Ovary (tissue), 3 donors: ENCODE measurements around the gene GRID1.

Source experiments
- EP300 ChIP-seq: sonication (generic); formaldehyde crosslinking; IDR thresholded peaks from one replicate; pipeline ENCODE4 v1.6.1; 2017; ENCODE audit warnings: antibody characterized with exemption
- TF ChIP-seq, protein P1 (sequence below), 3 donors: fragments of 450-650 bp in 2 of 3; fragments of 200-600 bp in 1 of 3; IDR thresholded peaks; one replicate each; pipeline versions ENCODE4 v1.5.1 to v1.8.0; 2016 to 2022; ENCODE audit warnings: antibody characterized with exemption in 3 of 3, mild to moderate bottlenecking in 1 of 3
- donor health status: DM: no; HTN: no; CAD: no.

DNA sequence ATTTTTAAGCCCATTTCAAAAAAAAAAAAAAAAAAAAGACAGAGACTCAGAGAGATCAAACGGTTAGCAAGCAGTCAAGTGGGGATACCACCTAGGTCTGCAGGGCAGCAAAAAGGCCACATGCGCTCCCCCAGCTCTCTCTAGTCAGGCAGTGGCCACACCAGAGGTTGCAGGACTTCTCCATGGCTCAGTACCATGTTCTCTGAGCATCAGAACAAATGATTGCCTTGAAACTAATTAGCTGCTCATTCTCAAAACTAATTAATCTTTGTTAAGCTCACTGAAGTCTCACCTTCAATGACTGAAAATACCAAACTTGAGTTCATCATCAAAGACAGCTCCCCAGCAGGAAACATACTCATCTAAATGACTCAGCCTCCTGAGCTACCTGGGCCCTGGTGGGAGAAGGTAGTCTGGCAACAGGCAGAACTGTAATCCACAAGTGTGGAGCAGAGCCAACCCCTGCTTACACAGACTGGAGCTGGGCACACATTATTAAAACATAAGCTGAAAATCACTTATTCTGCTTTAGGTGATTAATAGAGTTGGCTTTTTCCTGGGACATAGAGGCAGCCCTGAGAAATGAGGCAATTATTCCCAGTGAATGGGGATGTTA is 319.6 kb downstream of the GRID1 start:
- TF ChIP-seq EP300: no peak
- TF ChIP-seq, protein P1, sequence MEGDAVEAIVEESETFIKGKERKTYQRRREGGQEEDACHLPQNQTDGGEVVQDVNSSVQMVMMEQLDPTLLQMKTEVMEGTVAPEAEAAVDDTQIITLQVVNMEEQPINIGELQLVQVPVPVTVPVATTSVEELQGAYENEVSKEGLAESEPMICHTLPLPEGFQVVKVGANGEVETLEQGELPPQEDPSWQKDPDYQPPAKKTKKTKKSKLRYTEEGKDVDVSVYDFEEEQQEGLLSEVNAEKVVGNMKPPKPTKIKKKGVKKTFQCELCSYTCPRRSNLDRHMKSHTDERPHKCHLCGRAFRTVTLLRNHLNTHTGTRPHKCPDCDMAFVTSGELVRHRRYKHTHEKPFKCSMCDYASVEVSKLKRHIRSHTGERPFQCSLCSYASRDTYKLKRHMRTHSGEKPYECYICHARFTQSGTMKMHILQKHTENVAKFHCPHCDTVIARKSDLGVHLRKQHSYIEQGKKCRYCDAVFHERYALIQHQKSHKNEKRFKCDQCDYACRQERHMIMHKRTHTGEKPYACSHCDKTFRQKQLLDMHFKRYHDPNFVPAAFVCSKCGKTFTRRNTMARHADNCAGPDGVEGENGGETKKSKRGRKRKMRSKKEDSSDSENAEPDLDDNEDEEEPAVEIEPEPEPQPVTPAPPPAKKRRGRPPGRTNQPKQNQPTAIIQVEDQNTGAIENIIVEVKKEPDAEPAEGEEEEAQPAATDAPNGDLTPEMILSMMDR (IDR thresholded peaks at IDR 0.05): no peak
